H1 (cell line): ENCODE results near the gene PHOSPHO1. TPM values are rescaled to one million over a fixed set of nuclear protein-coding genes. Genes with fewer than 3 reads are reported as not detected.

Experiments used
- CTCF ChIA-PET: fragments of 300-600 bp; sonication (Branson Sonifier 250); formaldehyde crosslinking; loops from one replicate; lab custom pipeline; 2021; ENCODE audit not compliant: partially characterized antibody; lab: Charles Lee
- POLR2A ChIA-PET: fragments of 300-600 bp; sonication (Branson Sonifier 250); formaldehyde crosslinking; loops from one replicate; lab custom pipeline; 2021; ENCODE audit warnings: inconsistent platforms; ENCODE audit not compliant: partially characterized antibody; lab: Charles Lee
- DNase-seq, 2 experiments: peaks; one replicate each; pipeline versions ENCODE4 v3.0.0 to v3.0.0-alpha.2; 2010 to 2022; ENCODE audit warnings: low spot score in 2 of 2, low read depth in 1 of 2, mixed read lengths in 1 of 2
- FAIRE-seq: peaks from 2 replicates; lab custom pipeline; 2011; peaks lifted over from hg19 to GRCh38; lab: Jason Lieb, UNC
- H2AFZ ChIP-seq: 2 replicates; pipeline ENCODE4 v1.8.1; 2012; ENCODE audit warnings: low read length, inconsistent platforms
- H2AK5ac ChIP-seq: 2 replicates; pipeline ENCODE4 v1.6.1; 2013; ENCODE audit warnings: low read depth, low read length
- H2BK120ac ChIP-seq: replicated peaks from 2 replicates; pipeline ENCODE3; 2013; ENCODE audit warnings: low read depth, low read length, inconsistent platforms
- H2BK12ac ChIP-seq: 2 replicates; pipeline ENCODE4 v1.6.1; 2013; ENCODE audit warnings: low read depth, low read length
- H2BK15ac ChIP-seq: 2 replicates; pipeline ENCODE4 v1.6.1; 2013; ENCODE audit warnings: low read length
- H2BK20ac ChIP-seq: 2 replicates; pipeline ENCODE4 v1.6.1; 2013; ENCODE audit warnings: low read length
- H2BK5ac ChIP-seq: 2 replicates; pipeline ENCODE4 v1.6.1; 2013; ENCODE audit warnings: low read depth, low read length
- H3K14ac ChIP-seq: 2 replicates; pipeline ENCODE4 v1.6.1; 2013; ENCODE audit warnings: inconsistent platforms; ENCODE audit not compliant: insufficient read length
- H3K18ac ChIP-seq: 2 replicates; pipeline ENCODE4 v1.6.1; 2013; ENCODE audit warnings: low read length; ENCODE audit errors: extremely low read depth
- H3K23ac ChIP-seq: 2 replicates; pipeline ENCODE4 v1.6.1; 2013; ENCODE audit warnings: inconsistent platforms; ENCODE audit not compliant: insufficient read length
- H3K23me2 ChIP-seq: 2 replicates; pipeline ENCODE4 v1.6.1; 2013; ENCODE audit warnings: low read depth, low read length
- H3K27ac ChIP-seq: 2 replicates; pipeline ENCODE4 v1.6.1; 2011; ENCODE audit warnings: low read depth, low read length, inconsistent platforms
- H3K27me3 ChIP-seq, 4 experiments: replicated peaks in 1 of 4; 1 replicate in 1 of 4; 2 replicates in 3 of 4; pipeline versions ENCODE4 v1.6.1 to v1.8.1; 2011 to 2013; ENCODE audit warnings: low read length in 3 of 4, mild to moderate bottlenecking in 3 of 4, inconsistent platforms in 2 of 4, mixed read lengths in 2 of 4, moderate library complexity in 1 of 4; ENCODE audit not compliant: control insufficient read depth in 3 of 4, insufficient read depth in 3 of 4; ENCODE audit errors: extremely low read depth in 1 of 4
- H3K36me3 ChIP-seq, 4 experiments: 2 replicates each; pipeline versions ENCODE4 v1.6.1 to v1.8.1; 2011 to 2013; ENCODE audit warnings: mild to moderate bottlenecking in 4 of 4, low read length in 3 of 4, moderate library complexity in 2 of 4, control low read depth in 1 of 4, inconsistent platforms in 1 of 4; ENCODE audit not compliant: insufficient read depth in 4 of 4, control insufficient read depth in 2 of 4
- H3K4ac ChIP-seq: replicated peaks from 2 replicates; pipeline ENCODE3; 2013; ENCODE audit warnings: low read length, low read depth, mixed read lengths, inconsistent platforms; ENCODE audit not compliant: insufficient read length
- H3K4me1 ChIP-seq, 4 experiments: replicated peaks in 1 of 4; 1 replicate in 1 of 4; 2 replicates in 3 of 4; pipeline versions ENCODE4 v1.6.1 to v1.8.1; 2011 to 2013; ENCODE audit warnings: low read length in 3 of 4, inconsistent platforms in 2 of 4, mixed read lengths in 1 of 4; ENCODE audit not compliant: insufficient read depth in 4 of 4, control insufficient read depth in 3 of 4
- H3K4me2 ChIP-seq, 2 experiments: 2 replicates each; pipeline versions ENCODE4 v1.6.1 to v1.8.1; 2011 to 2013; ENCODE audit warnings: low read depth in 2 of 2, low read length in 2 of 2, control low read depth in 1 of 2, inconsistent platforms in 1 of 2, mild to moderate bottlenecking in 1 of 2; ENCODE audit not compliant: insufficient read depth in 1 of 2
- H3K4me3 ChIP-seq, 4 experiments: fragments of 200-600, 300-600 bp in 1 of 4; sonication (generic), shearing (Covaris generic), sonication (Bioruptor Twin) in 1 of 4; 2 replicates each; pipeline versions ENCODE4 v1.5.1 to v1.8.1; 2011 to 2016; ENCODE audit warnings: low read length in 4 of 4, low read depth in 3 of 4, control low read depth in 2 of 4, inconsistent platforms in 2 of 4, mild to moderate bottlenecking in 2 of 4, mixed read lengths in 1 of 4, moderate library complexity in 1 of 4; ENCODE audit not compliant: insufficient read depth in 2 of 4; ENCODE audit errors: extremely low read depth in 1 of 4
- H3K56ac ChIP-seq: replicated peaks from 2 replicates; pipeline ENCODE3; 2013; ENCODE audit warnings: low read depth, mild to moderate bottlenecking, mixed read lengths, low read length, inconsistent platforms; ENCODE audit not compliant: insufficient read length
- H3K79me1 ChIP-seq: 2 replicates; pipeline ENCODE4 v1.6.1; 2013; ENCODE audit warnings: low read depth, low read length, control low read depth
- H3K79me2 ChIP-seq, 2 experiments: 2 replicates each; pipeline versions ENCODE4 v1.6.1 to v1.8.1; 2012 to 2013; ENCODE audit warnings: low read length in 2 of 2, mild to moderate bottlenecking in 2 of 2, inconsistent platforms in 1 of 2; ENCODE audit not compliant: insufficient read depth in 2 of 2, control insufficient read depth in 1 of 2
- H3K9ac ChIP-seq, 4 experiments: replicated peaks in 1 of 4; 1 replicate in 1 of 4; 2 replicates in 3 of 4; pipeline versions ENCODE4 v1.6.1 to v1.8.1; 2011 to 2013; ENCODE audit warnings: low read depth in 3 of 4, low read length in 3 of 4, control low read depth in 2 of 4, mild to moderate bottlenecking in 2 of 4, moderate library complexity in 2 of 4, inconsistent platforms in 1 of 4; ENCODE audit errors: extremely low read depth in 1 of 4
- H3K9me3 ChIP-seq, 2 experiments: 2 replicates each; pipeline versions ENCODE4 v1.6.1 to v1.8.1; 2012 to 2013; ENCODE audit warnings: mild to moderate bottlenecking in 2 of 2, moderate library complexity in 2 of 2, control low read depth in 1 of 2, inconsistent platforms in 1 of 2, low read depth in 1 of 2, low read length in 1 of 2, mixed read lengths in 1 of 2; ENCODE audit not compliant: insufficient read depth in 2 of 2
- H4K20me1 ChIP-seq, 2 experiments: replicated peaks in 1 of 2; 2 replicates each; pipeline versions ENCODE3 to v1.8.1; 2011 to 2013; ENCODE audit warnings: inconsistent platforms in 2 of 2, low read length in 2 of 2, mild to moderate bottlenecking in 1 of 2; ENCODE audit not compliant: insufficient read depth in 2 of 2, control insufficient read depth in 1 of 2
- H4K5ac ChIP-seq: 2 replicates; pipeline ENCODE4 v1.6.1; 2013; ENCODE audit warnings: low read length, low read depth, mixed read lengths, inconsistent platforms; ENCODE audit not compliant: insufficient read length
- H4K8ac ChIP-seq: 2 replicates; pipeline ENCODE4 v1.8.0; 2013; ENCODE audit warnings: mild to moderate bottlenecking, moderate library complexity, low read length, inconsistent platforms; ENCODE audit not compliant: insufficient read depth; ENCODE audit errors: extremely low read depth
- H4K91ac ChIP-seq: replicated peaks from 2 replicates; pipeline ENCODE3; 2013; ENCODE audit warnings: low read length, mixed read lengths, inconsistent platforms; ENCODE audit not compliant: insufficient read length
- BRCA1 ChIP-seq: IDR thresholded peaks from 2 replicates; pipeline ENCODE4 v1.6.1; 2012; ENCODE audit warnings: low read depth, low read length, improper control_type of control experiment
- CHD2 ChIP-seq: IDR thresholded peaks from 2 replicates; pipeline ENCODE4 v1.6.1; 2012; ENCODE audit warnings: low read length, improper control_type of control experiment
- SIRT6 ChIP-seq: IDR thresholded peaks from one replicate; pipeline ENCODE4 v1.7.1; 2012; ENCODE audit warnings: low read length, inconsistent platforms
- WGBS, 2 experiments: shearing (Covaris generic) in 1 of 2; methylation state at CpG; one replicate each; pipeline versions ENCODE4 v1.1.6 to v1.1.7; 2013 to 2015; ENCODE audit warnings: low lambda C conversion rate in 2 of 2, mixed read lengths in 2 of 2, inconsistent platforms in 1 of 2, low coverage in 1 of 2, missing lambda C conversion rate in 1 of 2; ENCODE audit not compliant: insufficient replicate concordance in 2 of 2, insufficient coverage in 1 of 2, insufficient read length in 1 of 2; ENCODE audit errors: extremely low coverage in 1 of 2, missing lambda C conversion rate in 1 of 2; 5-methylcytosine and 5-hydroxymethylcytosine counted together
- polyA plus RNA-seq, 7 experiments: library from polyadenylated mRNA; depleted of rRNA in 3 of 7; stranded (reverse) in 5 of 7; unstranded in 2 of 7; fragments of >200 nt in 5 of 7; fragments of 200-250 nt in 2 of 7; gene quantifications; 1 replicate in 5 of 7; 2 replicates in 1 of 7; 4 replicates in 1 of 7; pipeline versions ENCODE4 v1.2.1 to v1.2.3, GENCODE V29; 2011 to 2013; ENCODE audit warnings: missing spikeins in 2 of 7, mixed read lengths in 2 of 7
- total RNA-seq: library from RNA; stranded (reverse); fragmentation: NEBNext Ultra II Directional; extraction: Animal tissue kit (Norgen Biotek cat#: 25700); gene quantifications from 2 replicates; pipeline ENCODE4 v1.2.1, GENCODE V29; 2021
- TF ChIP-seq, protein P1 (sequence below): IDR thresholded peaks from 2 replicates; pipeline ENCODE4 v1.6.1; 2012; ENCODE audit warnings: low read length, inconsistent platforms

Gene PHOSPHO1
- total and polyA plus RNA-seq, 2 of the 8 experiments (the other 6 are each of a cell fraction or from before 2014, with no cell fraction given) = 0.34 to 0.45 TPM

DNA sequence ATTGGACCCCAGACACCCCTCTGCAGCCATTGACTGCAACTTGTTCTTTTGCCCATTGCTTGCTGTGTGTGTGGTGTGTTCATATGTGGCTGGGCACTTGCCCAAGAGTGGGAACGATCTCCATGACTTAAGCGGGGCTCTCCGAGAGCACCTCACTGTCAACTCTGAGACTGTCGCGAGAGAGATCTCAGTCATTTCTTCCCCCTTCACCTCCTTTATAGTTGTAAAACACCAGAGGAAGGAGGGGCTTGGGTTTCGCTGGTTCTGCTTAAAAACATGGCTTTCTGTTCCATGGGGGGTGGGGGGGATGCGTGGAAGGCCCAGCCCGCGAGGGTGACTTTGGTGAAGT lies 7.4 kb downstream of the PHOSPHO1 start:
- no peak for FAIRE-seq
- H2BK12ac ChIP-seq = no peak overlapping the region
- H2BK20ac ChIP-seq = no peak overlapping the region
- no peaks in the 10 kb centered on the region for H3K79me2 ChIP-seq
- no peak for DNase-seq
- TF ChIP-seq, protein P1, sequence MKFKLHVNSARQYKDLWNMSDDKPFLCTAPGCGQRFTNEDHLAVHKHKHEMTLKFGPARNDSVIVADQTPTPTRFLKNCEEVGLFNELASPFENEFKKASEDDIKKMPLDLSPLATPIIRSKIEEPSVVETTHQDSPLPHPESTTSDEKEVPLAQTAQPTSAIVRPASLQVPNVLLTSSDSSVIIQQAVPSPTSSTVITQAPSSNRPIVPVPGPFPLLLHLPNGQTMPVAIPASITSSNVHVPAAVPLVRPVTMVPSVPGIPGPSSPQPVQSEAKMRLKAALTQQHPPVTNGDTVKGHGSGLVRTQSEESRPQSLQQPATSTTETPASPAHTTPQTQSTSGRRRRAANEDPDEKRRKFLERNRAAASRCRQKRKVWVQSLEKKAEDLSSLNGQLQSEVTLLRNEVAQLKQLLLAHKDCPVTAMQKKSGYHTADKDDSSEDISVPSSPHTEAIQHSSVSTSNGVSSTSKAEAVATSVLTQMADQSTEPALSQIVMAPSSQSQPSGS = no peak
- no peak for TF ChIP-seq SIRT6
- no peak for TF ChIP-seq BRCA1
- TF ChIP-seq CHD2 = no peak
- peaks cover 17% of the 10 kb centered on the region; the same call in 1 of the 2 replicates for H3K23me2 ChIP-seq
- no peak overlapping the region for H2BK5ac ChIP-seq
- CTCF ChIA-PET = interaction anchor here (0.8 to 2.9 kb wide), 9 partner anchors 8 to 68 kb away, joined by 3 to 15 read pairs (median 5); no protein-coding TSS in a partner anchor
- no peak overlapping the region for H2BK15ac ChIP-seq
- peak overlapping the region; percentile 45; the same call in 1 of the 2 replicates for H4K8ac ChIP-seq
- no peak overlapping the region for H3K14ac ChIP-seq
- no peaks in the 10 kb centered on the region for H3K36me3 ChIP-seq
- no peaks in the 10 kb centered on the region for H3K9me3 ChIP-seq
- H3K79me1 ChIP-seq = no peaks in the 10 kb centered on the region
- H3K27me3 ChIP-seq = peaks cover 19 to 54% (median 43%) of the 10 kb centered on the region in 4 experiments
- no peak overlapping the region; a peak in 1 of 7 replicates for H3K9ac ChIP-seq
- H3K56ac ChIP-seq = no peak overlapping the region
- no peak overlapping the region for H2BK120ac ChIP-seq
- no peak overlapping the region for H2AK5ac ChIP-seq
- H4K20me1 ChIP-seq = peaks cover 0 to 3% of the 10 kb centered on the region in 2 experiments
- no peak overlapping the region for H4K5ac ChIP-seq
- no peak overlapping the region for H3K27ac ChIP-seq
- 30% methylated on average over 9 of the region's 9 CpGs; no CpG with 5 or more reads in 1 of the 2 experiments for WGBS, 2 experiments
- POLR2A ChIA-PET = interaction anchor here (2.1 kb wide), 1 partner anchor 10 kb away, joined by 6 read pairs; no protein-coding TSS in a partner anchor
- H3K4ac ChIP-seq = no peak overlapping the region
- H4K91ac ChIP-seq = no peak overlapping the region
- no peak overlapping the region for H3K23ac ChIP-seq
- H3K18ac ChIP-seq = 0 out of 2 replicates have a peak overlapping the region, but pooled peaks have one; percentile 51
- peak overlapping the region; percentile 78 to 95 for H3K4me2 ChIP-seq
- H2AFZ ChIP-seq = no peak overlapping the region
- H3K4me1 ChIP-seq = peaks cover 0 to 8% (median 7%) of the 10 kb centered on the region in 4 experiments; a peak in 5 of 7 replicates
- H3K4me3 ChIP-seq = peak overlapping the region in 3 of 4 experiments; percentile 49 to 63 (median 61); a peak in 5 of 8 replicates
